ENCODE results near the gene SLC13A1.

SLC13A1 gene

GRCh38 chr7:123193235-123193634 lies 6.5 kb downstream of the SLC13A1 start:
- TF ChIP-seq CTCF (IDR thresholded peaks at IDR 0.05; ENCODE audit: low read depth, low read length), result no peak

GRCh38 chr7:123191132-123191531 lies 8.6 kb downstream of the SLC13A1 start:
- TF ChIP-seq CTCF (IDR thresholded peaks at IDR 0.05; ENCODE audit: low read depth, low read length), result no peak
- no peak overlapping the region for H3K4me3 ChIP-seq (ENCODE audit: low read depth, low read length)

More at GRCh38 chr7:123193235-123193634, 6.5 kb downstream of the SLC13A1 start:
- H3K4me3 ChIP-seq (ENCODE audit: low read depth, low read length), result no peak overlapping the region

GRCh38 chr7:123190109-123190831 lies 9.5 kb downstream of the SLC13A1 start:
- no peak overlapping the region for H3K4me3 ChIP-seq (ENCODE audit: low read depth, low read length)
- TF ChIP-seq CTCF (IDR thresholded peaks at IDR 0.05; ENCODE audit: low read depth, low read length), result no peak

DNA sequence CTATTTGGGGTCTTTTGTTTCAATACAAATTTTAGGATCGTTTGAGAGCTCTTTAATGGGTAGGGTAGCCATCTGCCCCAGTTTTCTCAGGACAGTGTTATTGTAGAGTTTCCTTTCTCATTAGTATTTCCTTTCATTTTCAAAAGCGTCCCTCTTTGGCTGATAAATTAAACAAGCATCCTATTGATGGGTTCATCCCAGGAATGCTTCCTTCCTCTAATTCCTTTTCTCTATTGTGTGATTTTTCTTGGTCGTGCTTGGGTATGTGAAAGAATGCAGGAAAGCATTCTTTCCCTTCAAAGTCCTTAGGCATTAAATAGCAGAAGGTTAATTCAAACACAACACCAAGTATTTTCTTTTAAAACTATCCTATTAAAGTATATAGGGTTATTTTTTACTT lies 14.0 kb downstream of the SLC13A1 start:
- H3K4me3 ChIP-seq (ENCODE audit: low read depth, low read length), result no peak overlapping the region
- no peak for TF ChIP-seq CTCF (IDR thresholded peaks at IDR 0.05; ENCODE audit: low read depth, low read length)

DNA sequence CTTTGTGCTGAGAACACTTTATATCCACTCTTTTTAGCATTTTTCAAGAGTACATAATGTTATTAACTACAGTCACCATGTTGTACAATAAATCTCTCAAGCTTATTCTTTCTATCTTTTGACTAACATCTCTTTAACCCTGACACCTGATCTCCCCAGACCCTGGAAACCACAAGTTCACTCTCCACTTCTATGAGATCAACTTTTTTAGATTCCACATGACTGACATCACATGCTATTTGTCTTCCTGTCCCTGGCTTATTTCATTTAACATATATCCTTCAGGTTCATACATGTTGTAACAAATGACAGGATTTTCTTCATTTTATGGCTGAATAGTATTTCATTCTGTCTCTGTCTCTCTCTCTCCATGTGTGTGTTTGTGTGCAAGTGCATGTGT lies 15.5 kb downstream of the SLC13A1 start:
- no peak overlapping the region for H3K4me3 ChIP-seq (ENCODE audit: low read depth, low read length)
- no peak for TF ChIP-seq CTCF (IDR thresholded peaks at IDR 0.05; ENCODE audit: low read depth, low read length)

GRCh38 chr7:123183431-123183830 lies 16.3 kb downstream of the SLC13A1 start:
- no peak for TF ChIP-seq CTCF (IDR thresholded peaks at IDR 0.05; ENCODE audit: low read depth, low read length)
- no peak overlapping the region for H3K4me3 ChIP-seq (ENCODE audit: low read depth, low read length)

DNA sequence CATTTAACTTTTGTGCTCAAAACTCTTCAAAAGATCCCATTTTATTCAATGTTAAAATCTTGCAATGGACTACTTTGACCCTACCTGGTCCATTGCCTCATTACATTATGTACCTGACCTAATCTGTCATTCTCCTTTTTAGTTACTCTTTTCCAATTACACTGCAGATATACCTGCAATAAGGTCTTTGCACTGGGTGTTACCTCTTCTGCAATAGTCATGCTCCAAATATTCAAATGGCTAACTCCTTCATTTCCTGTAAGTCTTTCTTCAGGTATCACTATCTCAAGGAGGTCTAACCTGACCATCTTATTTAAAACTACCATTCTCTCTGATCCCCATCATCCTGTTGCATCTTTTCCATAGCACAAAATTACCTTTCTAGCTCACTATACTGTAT lies 22.3 kb downstream of the SLC13A1 start:
- no peak for TF ChIP-seq CTCF (IDR thresholded peaks at IDR 0.05; ENCODE audit: low read depth, low read length)

More for the DNA sequence above, 22.3 kb downstream of the SLC13A1 start:
- H3K4me3 ChIP-seq (ENCODE audit: low read depth, low read length), result no peak overlapping the region
